Tibial nerve (tissue), 4 donors: ENCODE data around the gene PVALB. TPM values are rescaled to one million over a fixed set of nuclear protein-coding genes. Genes with fewer than 3 reads are reported as not detected.

Experiments used
- DNase-seq, 2 donors: peaks; one replicate each; pipeline ENCODE4 v3.0.0-alpha.2; 2019; ENCODE audit warnings: low spot score in 2 of 2
- H3K27ac ChIP-seq, 4 donors: fragments of 200-600 bp; sonication (generic) in 3 of 4; one replicate each; pipeline ENCODE4 v1.5.1; 2017 to 2019; ENCODE audit warnings: mild to moderate bottlenecking in 1 of 4
- H3K27me3 ChIP-seq, 2 donors: fragments of 200-600 bp; sonication (generic) in 1 of 2; one replicate each; pipeline versions ENCODE4 v1.5.1 to v1.6.0; 2017 to 2019
- H3K36me3 ChIP-seq, 3 donors: fragments of 200-600 bp; sonication (generic); one replicate each; pipeline ENCODE4 v1.5.1; 2018 to 2019
- H3K4me1 ChIP-seq, 4 donors: fragments of 200-600 bp; sonication (generic) in 3 of 4; one replicate each; pipeline ENCODE4 v1.5.1; 2017 to 2019
- H3K4me3 ChIP-seq, 4 donors: fragments of 200-600 bp; sonication (generic) in 3 of 4; one replicate each; pipeline ENCODE4 v1.5.1; 2017 to 2019; ENCODE audit warnings: mild to moderate bottlenecking in 1 of 4, moderate library complexity in 1 of 4
- H3K9me3 ChIP-seq, 4 donors: fragments of 200-600 bp; sonication (generic) in 3 of 4; one replicate each; pipeline ENCODE4 v1.5.1; 2017 to 2019
- EP300 ChIP-seq, 2 donors: sonication (generic); formaldehyde crosslinking; IDR thresholded peaks; one replicate each; pipeline ENCODE4 v1.6.1; 2017; ENCODE audit warnings: antibody characterized with exemption in 2 of 2, mild to moderate bottlenecking in 1 of 2
- POLR2A ChIP-seq, 2 donors: fragments of 450-650 bp; IDR thresholded peaks; one replicate each; pipeline ENCODE4 v1.6.1; 2017; ENCODE audit warnings: antibody characterized with exemption in 2 of 2, mild to moderate bottlenecking in 2 of 2, moderate library complexity in 2 of 2
- WGBS, 2 donors: methylation state at CpG; one replicate each; pipeline ENCODE4 v1.1.5; 2018; 5-methylcytosine and 5-hydroxymethylcytosine counted together
- total RNA-seq, 4 donors: library from RNA; depleted of rRNA; stranded (reverse); fragments of >200 nt; gene quantifications; one replicate each; pipeline ENCODE4 v1.1.0, GENCODE V29; 2016
- TF ChIP-seq, protein P1 (sequence below), 5 experiments: fragments of 200-600 bp in 3 of 5; fragments of 450-650 bp in 2 of 5; sonication (generic) in 3 of 5; IDR thresholded peaks; one replicate each; pipeline ENCODE4 v1.5.1; 2016 to 2019; ENCODE audit warnings: antibody characterized with exemption in 5 of 5, mild to moderate bottlenecking in 3 of 5, moderate library complexity in 2 of 5

Gene PVALB
- total RNA-seq, 4 donors from 2014 or later, result not detected

DNA sequence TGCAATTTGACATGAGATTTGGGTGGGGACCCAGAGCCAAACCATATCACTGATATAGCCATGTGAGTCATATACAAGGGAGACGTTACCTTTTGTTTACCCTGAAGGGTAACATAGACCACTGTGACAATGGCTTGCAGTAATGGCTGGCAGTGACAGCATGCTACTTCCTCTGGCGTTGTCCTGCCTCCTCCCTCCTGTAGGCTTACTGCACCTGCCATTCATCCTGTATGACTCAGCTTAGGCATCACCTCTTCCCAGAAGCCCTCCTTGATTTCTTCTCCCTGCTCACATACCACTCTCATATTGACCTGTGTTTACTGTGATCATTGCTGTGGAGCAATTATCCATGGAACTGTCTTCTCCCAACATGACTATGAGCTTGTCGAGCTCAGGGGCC lies 12.0 kb upstream of the PVALB start:
- Histone ChIP-seq H3K9me3 (peaks cover 0 to 4% (median 0%) of the 10 kb centered on the region in 4 donors), H3K27ac (no peak overlapping the region), H3K36me3 (no peaks in the 10 kb centered on the region), H3K27me3 (peaks cover 0 to 22% of the 10 kb centered on the region in 2 donors), H3K4me3 (no peak overlapping the region), H3K4me1 (no peaks in the 10 kb centered on the region)
- no peak for DNase-seq
- WGBS, 2 donors, result 53 to 60% methylated on average over 3 of the region's 3 CpGs
- no peak for TF ChIP-seq POLR2A (IDR thresholded peaks at IDR 0.05)
- TF ChIP-seq EP300 (IDR thresholded peaks at IDR 0.05), result no peak
- TF ChIP-seq, protein P1, sequence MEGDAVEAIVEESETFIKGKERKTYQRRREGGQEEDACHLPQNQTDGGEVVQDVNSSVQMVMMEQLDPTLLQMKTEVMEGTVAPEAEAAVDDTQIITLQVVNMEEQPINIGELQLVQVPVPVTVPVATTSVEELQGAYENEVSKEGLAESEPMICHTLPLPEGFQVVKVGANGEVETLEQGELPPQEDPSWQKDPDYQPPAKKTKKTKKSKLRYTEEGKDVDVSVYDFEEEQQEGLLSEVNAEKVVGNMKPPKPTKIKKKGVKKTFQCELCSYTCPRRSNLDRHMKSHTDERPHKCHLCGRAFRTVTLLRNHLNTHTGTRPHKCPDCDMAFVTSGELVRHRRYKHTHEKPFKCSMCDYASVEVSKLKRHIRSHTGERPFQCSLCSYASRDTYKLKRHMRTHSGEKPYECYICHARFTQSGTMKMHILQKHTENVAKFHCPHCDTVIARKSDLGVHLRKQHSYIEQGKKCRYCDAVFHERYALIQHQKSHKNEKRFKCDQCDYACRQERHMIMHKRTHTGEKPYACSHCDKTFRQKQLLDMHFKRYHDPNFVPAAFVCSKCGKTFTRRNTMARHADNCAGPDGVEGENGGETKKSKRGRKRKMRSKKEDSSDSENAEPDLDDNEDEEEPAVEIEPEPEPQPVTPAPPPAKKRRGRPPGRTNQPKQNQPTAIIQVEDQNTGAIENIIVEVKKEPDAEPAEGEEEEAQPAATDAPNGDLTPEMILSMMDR (IDR thresholded peaks at IDR 0.05), result no peak

GRCh38 chr22:36826262-36826661 lies 9.4 kb upstream of the PVALB start:
- Histone ChIP-seq H3K27ac (no peak overlapping the region), H3K27me3 (peaks cover 0 to 34% of the 10 kb centered on the region in 2 donors), H3K4me1 (no peaks in the 10 kb centered on the region), H3K4me3 (no peak overlapping the region), H3K9me3 (no peaks in the 10 kb centered on the region), H3K36me3 (no peaks in the 10 kb centered on the region)
- 67 to 77% methylated on average over 6 of the region's 6 CpGs for WGBS, 2 donors
- DNase-seq, result no peak
- TF ChIP-seq, protein P1 (IDR thresholded peaks at IDR 0.05), result no peak
- no peak for TF ChIP-seq POLR2A (IDR thresholded peaks at IDR 0.05)
- no peak for TF ChIP-seq EP300 (IDR thresholded peaks at IDR 0.05)

DNA sequence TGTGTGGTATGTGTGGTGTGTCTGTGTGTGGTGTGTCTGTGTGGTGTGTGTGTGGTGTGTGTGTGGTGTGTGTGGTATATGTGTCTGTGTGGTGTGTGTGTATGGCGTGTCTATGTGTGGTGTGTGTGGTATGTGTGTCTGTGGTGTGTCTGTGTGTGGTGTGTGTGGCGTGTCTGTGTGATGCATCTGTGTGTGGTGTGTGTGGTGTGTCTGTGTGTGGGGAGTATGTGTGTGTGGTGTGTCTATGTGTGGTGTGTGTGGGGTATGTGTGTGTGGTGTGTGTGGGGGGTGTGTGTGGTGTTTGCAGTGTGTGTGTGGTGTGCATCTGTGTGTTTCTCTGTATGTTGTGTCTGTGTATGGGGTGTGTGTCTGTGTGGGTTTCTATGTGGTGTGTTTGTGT lies 7.8 kb upstream of the PVALB start:
- H3K27me3 ChIP-seq, result peaks cover 0 to 37% of the 10 kb centered on the region in 2 donors
- TF ChIP-seq, protein P1 (IDR thresholded peaks at IDR 0.05), result no peak
- no peak for TF ChIP-seq EP300 (IDR thresholded peaks at IDR 0.05)
- no peak for TF ChIP-seq POLR2A (IDR thresholded peaks at IDR 0.05)

GRCh38 chr22:36823186-36823839 lies 6.5 kb upstream of the PVALB start:
- Histone ChIP-seq H3K9me3 (no peaks in the 10 kb centered on the region), H3K27me3 (peaks cover 0 to 50% of the 10 kb centered on the region in 2 donors), H3K36me3 (no peaks in the 10 kb centered on the region), H3K4me1 (no peaks in the 10 kb centered on the region), H3K27ac (no peak overlapping the region), H3K4me3 (no peak overlapping the region)
- TF ChIP-seq, protein P1 (IDR thresholded peaks at IDR 0.05), result no peak
- TF ChIP-seq EP300 (IDR thresholded peaks at IDR 0.05) (no peak), POLR2A (IDR thresholded peaks at IDR 0.05) (no peak)
- DNase-seq, result no peak
- WGBS, 2 donors, result 41 to 50% methylated on average over 17 of the region's 17 CpGs

More for the DNA sequence above, 7.8 kb upstream of the PVALB start:
- Histone ChIP-seq H3K36me3 (no peaks in the 10 kb centered on the region), H3K4me1 (no peaks in the 10 kb centered on the region), H3K9me3 (no peaks in the 10 kb centered on the region), H3K4me3 (no peak overlapping the region), H3K27ac (no peak overlapping the region)
- DNase-seq, result no peak
- whole genome bisulfite sequencing, 2 donors, result 95 to 98% methylated on average over 2 of the region's 2 CpGs

DNA sequence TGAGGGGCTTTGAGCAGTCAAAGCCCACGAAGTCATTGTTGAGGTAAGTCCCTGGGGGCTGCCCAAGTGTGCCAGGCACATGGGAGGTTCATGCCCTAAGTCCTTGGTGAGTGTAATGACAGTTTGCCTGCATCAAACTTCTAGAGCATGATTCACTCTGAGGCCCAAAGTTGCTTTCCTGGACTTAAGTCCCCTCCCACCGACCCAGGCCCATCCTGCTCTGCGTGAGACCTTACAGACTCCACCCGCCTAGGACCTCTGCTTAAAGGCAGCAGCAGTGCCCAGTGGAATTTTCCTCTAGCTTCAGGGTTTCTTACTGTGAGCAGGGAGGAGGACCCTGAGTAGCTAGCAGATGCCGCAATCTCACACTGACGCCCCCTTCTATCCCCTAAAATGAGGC lies 5.7 kb upstream of the PVALB start:
- 62 to 64% methylated on average over 6 of the region's 6 CpGs for WGBS, 2 donors
- Histone ChIP-seq H3K36me3 (no peaks in the 10 kb centered on the region), H3K27me3 (peaks cover 0 to 58% of the 10 kb centered on the region in 2 donors), H3K27ac (no peak overlapping the region), H3K4me1 (no peaks in the 10 kb centered on the region), H3K4me3 (no peak overlapping the region), H3K9me3 (no peaks in the 10 kb centered on the region)
- TF ChIP-seq, protein P1 (IDR thresholded peaks at IDR 0.05), result no peak
- no peak for TF ChIP-seq EP300 (IDR thresholded peaks at IDR 0.05)
- DNase-seq, result no peak
